HepG2 (cell line): ENCODE measurements around the gene PRKRIP1. TPM values are rescaled to one million over a fixed set of nuclear protein-coding genes. Genes with fewer than 3 reads are reported as not detected.

Source experiments
- GABPB1 ChIP-seq: IDR thresholded peaks from 2 replicates; pipeline ENCODE4 v1.6.1; 2016; ENCODE audit warnings: mild to moderate bottlenecking, missing genetic modification reagents, moderate library complexity, missing compliant biosample characterization
- HINFP ChIP-seq: sonication (generic); formaldehyde crosslinking; IDR thresholded peaks from 2 replicates; pipeline ENCODE4 v1.4.0; 2020; ENCODE audit warnings: low read depth, mild to moderate bottlenecking, missing genetic modification reagents
- KMT2B ChIP-seq: IDR thresholded peaks from 2 replicates; pipeline ENCODE4 v1.6.1; 2016; ENCODE audit warnings: missing genetic modification reagents, missing compliant biosample characterization
- MIXL1 ChIP-seq: IDR thresholded peaks from 2 replicates; pipeline ENCODE4 v1.6.1; 2016
- MXI1 ChIP-seq: IDR thresholded peaks from 3 replicates; pipeline ENCODE4 v1.6.1; 2012; ENCODE audit warnings: low read depth, low read length, inconsistent platforms, borderline replicate concordance
- MYC ChIP-seq: sonication (generic); formaldehyde crosslinking; IDR thresholded peaks from 2 replicates; pipeline ENCODE4 v1.9.0; 2021; ENCODE audit warnings: missing genetic modification reagents, borderline replicate concordance
- POLR2A ChIP-seq, 2 experiments: IDR thresholded peaks; 2 replicates each; pipeline ENCODE4 v1.6.1; 2011; ENCODE audit warnings: low read depth in 2 of 2, low read length in 2 of 2, mild to moderate bottlenecking in 1 of 2, moderate library complexity in 1 of 2; ENCODE audit not compliant: insufficient read depth in 1 of 2
- RARA ChIP-seq: IDR thresholded peaks from 2 replicates; pipeline ENCODE4 v1.6.1; 2016; ENCODE audit warnings: missing genetic modification reagents, missing compliant biosample characterization
- RELA ChIP-seq: sonication (generic); formaldehyde crosslinking; IDR thresholded peaks from 2 replicates; pipeline ENCODE4 v1.4.0; 2020; ENCODE audit warnings: missing genetic modification reagents
- SMAD1 ChIP-seq: sonication (generic); formaldehyde crosslinking; IDR thresholded peaks from 2 replicates; pipeline ENCODE4 v1.4.0; 2020; ENCODE audit warnings: missing genetic modification reagents, low read depth, mild to moderate bottlenecking, borderline replicate concordance
- ZBTB38 ChIP-seq: sonication (generic); formaldehyde crosslinking; IDR thresholded peaks from 2 replicates; pipeline ENCODE4 v1.5.1; 2020; ENCODE audit warnings: mild to moderate bottlenecking, missing genetic modification reagents
- ZFP91 ChIP-seq: sonication (generic); formaldehyde crosslinking; IDR thresholded peaks from 2 replicates; pipeline ENCODE4 v1.9.0; 2022; ENCODE audit warnings: missing genetic modification reagents, mild to moderate bottlenecking, borderline replicate concordance
- ZNF124 ChIP-seq: sonication (generic); formaldehyde crosslinking; IDR thresholded peaks from 2 replicates; pipeline ENCODE4 v1.4.0; 2020; ENCODE audit warnings: missing genetic modification reagents
- ZNF143 ChIP-seq: sonication (generic); formaldehyde crosslinking; IDR thresholded peaks from 2 replicates; pipeline ENCODE4 v1.4.0; 2020; ENCODE audit warnings: missing genetic modification reagents
- ZNF224 ChIP-seq: sonication (generic); formaldehyde crosslinking; IDR thresholded peaks from 2 replicates; pipeline ENCODE4 v1.5.0; 2020; ENCODE audit warnings: mild to moderate bottlenecking, missing genetic modification reagents
- ZNF770 ChIP-seq: sonication (generic); formaldehyde crosslinking; IDR thresholded peaks from 2 replicates; pipeline ENCODE4 v1.5.0; 2020; ENCODE audit warnings: mild to moderate bottlenecking, missing genetic modification reagents
- ZNF891 ChIP-seq: sonication (generic); formaldehyde crosslinking; IDR thresholded peaks from 2 replicates; pipeline ENCODE4 v1.5.0; 2020; ENCODE audit warnings: mild to moderate bottlenecking, missing genetic modification reagents
- ZSCAN9 ChIP-seq: IDR thresholded peaks from 2 replicates; pipeline ENCODE4 v1.6.1; 2016; ENCODE audit warnings: borderline replicate concordance
- polyA plus RNA-seq, 8 experiments: library from polyadenylated mRNA; depleted of rRNA in 3 of 8; stranded (reverse) in 7 of 8; unstranded in 1 of 8; fragments of >200 nt; fragmentation: Illumina TruSeq in 4 of 8; extraction: Trizol in 4 of 8; gene quantifications; 2 replicates each; pipeline versions ENCODE4 v1.2.1 to v1.2.3, GENCODE V29; 2011 to 2016; ENCODE audit warnings: low read depth in 4 of 8, missing spikeins in 1 of 8, mixed read lengths in 1 of 8; ENCODE audit not compliant: insufficient read depth in 1 of 8
- total RNA-seq, 5 experiments: library from RNA; depleted of rRNA; stranded (reverse); fragments of >200 nt; fragmentation: Illumina TruSeq; extraction: Trizol; gene quantifications; 2 replicates each; pipeline ENCODE4 v1.2.3, GENCODE V29; 2016; ENCODE audit warnings: low read depth in 1 of 5
- TF ChIP-seq, protein P1 (sequence below): conservative IDR thresholded peaks from 2 replicates; pipeline ENCODE4 v1.6.1; 2018; ENCODE audit warnings: missing genetic modification reagents
- TF ChIP-seq, protein P2 (sequence below): IDR thresholded peaks from 2 replicates; pipeline ENCODE4 v1.6.1; 2016; ENCODE audit warnings: missing compliant biosample characterization, missing genetic modification reagents, borderline replicate concordance
- TF ChIP-seq, protein P3 (sequence below): IDR thresholded peaks from 2 replicates; pipeline ENCODE4 v1.6.1; 2016

The PRKRIP1 gene
- total and polyA plus RNA-seq, 2 of the 13 experiments (the other 11 are each of a cell fraction or from before 2014, with no cell fraction given) = 13.2 to 16.8 TPM

- TF ChIP-seq, protein P1, sequence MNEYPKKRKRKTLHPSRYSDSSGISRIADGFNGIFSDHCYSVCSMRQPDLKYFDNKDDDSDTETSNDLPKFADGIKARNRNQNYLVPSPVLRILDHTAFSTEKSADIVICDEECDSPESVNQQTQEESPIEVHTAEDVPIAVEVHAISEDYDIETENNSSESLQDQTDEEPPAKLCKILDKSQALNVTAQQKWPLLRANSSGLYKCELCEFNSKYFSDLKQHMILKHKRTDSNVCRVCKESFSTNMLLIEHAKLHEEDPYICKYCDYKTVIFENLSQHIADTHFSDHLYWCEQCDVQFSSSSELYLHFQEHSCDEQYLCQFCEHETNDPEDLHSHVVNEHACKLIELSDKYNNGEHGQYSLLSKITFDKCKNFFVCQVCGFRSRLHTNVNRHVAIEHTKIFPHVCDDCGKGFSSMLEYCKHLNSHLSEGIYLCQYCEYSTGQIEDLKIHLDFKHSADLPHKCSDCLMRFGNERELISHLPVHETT (CRISPR knock-in tag) = 0 out of 2 replicates have a peak, but pooled peaks have one; percentile 22
- TF ChIP-seq, protein P2, sequence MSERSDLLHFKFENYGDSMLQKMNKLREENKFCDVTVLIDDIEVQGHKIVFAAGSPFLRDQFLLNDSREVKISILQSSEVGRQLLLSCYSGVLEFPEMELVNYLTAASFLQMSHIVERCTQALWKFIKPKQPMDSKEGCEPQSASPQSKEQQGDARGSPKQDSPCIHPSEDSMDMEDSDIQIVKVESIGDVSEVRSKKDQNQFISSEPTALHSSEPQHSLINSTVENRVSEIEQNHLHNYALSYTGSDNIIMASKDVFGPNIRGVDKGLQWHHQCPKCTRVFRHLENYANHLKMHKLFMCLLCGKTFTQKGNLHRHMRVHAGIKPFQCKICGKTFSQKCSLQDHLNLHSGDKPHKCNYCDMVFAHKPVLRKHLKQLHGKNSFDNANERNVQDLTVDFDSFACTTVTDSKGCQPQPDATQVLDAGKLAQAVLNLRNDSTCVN (CRISPR knock-in tag) = 0 out of 2 replicates have a peak, but pooled peaks have one; percentile 42
- TF ChIP-seq ZNF124 (CRISPR knock-in tag) (peak; percentile 29; the same call in 1 of the 2 replicates), ZFP91 (CRISPR knock-in tag) (peak; percentile 86), MIXL1 (0 out of 2 replicates have a peak, but pooled peaks have one; percentile 16), MXI1 (peak; percentile 78; the same call in 1 of the 3 replicates), RARA (CRISPR knock-in tag) (peak; percentile 87), ZBTB38 (CRISPR knock-in tag) (peak; percentile 62; the same call in 1 of the 2 replicates), KMT2B (CRISPR knock-in tag) (peak; percentile 35), GABPB1 (CRISPR knock-in tag) (peak; percentile 97), MYC (CRISPR knock-in tag) (peak; percentile 84; the same call in 1 of the 2 replicates), ZNF770 (CRISPR knock-in tag) (peak; percentile 61), SMAD1 (CRISPR knock-in tag) (peak; percentile 81; the same call in 1 of the 2 replicates), POLR2A (IDR thresholded peaks at IDR 0.05; ENCODE audit: insufficient read depth in 1 of 2, low read depth in 2 of 2, low read length in 2 of 2) (peak; percentile 72 to 84), ZNF143 (peak; percentile 93), RELA (0 out of 2 replicates have a peak, but pooled peaks have one; percentile 37), ZNF891 (CRISPR knock-in tag) (peak; percentile 76), ZNF224 (0 out of 2 replicates have a peak, but pooled peaks have one; percentile 33), ZSCAN9 (CRISPR knock-in tag) (0 out of 2 replicates have a peak, but pooled peaks have one; percentile 36), HINFP (CRISPR knock-in tag) (peak; percentile 82)
- TF ChIP-seq, protein P3, sequence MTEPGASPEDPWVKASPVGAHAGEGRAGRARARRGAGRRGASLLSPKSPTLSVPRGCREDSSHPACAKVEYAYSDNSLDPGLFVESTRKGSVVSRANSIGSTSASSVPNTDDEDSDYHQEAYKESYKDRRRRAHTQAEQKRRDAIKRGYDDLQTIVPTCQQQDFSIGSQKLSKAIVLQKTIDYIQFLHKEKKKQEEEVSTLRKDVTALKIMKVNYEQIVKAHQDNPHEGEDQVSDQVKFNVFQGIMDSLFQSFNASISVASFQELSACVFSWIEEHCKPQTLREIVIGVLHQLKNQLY (CRISPR knock-in tag) = peak; percentile 65; the same call in 1 of the 2 replicates
Measured at GRCh38 chr7:102363549-102364393, 32.4 kb upstream of the PRKRIP1 start (continued).
